ENCODE measurements around the gene REG3A. TPM values are rescaled to one million over a fixed set of nuclear protein-coding genes. Genes with fewer than 3 reads are reported as not detected.

The REG3A gene
- not detected for total RNA-seq

DNA sequence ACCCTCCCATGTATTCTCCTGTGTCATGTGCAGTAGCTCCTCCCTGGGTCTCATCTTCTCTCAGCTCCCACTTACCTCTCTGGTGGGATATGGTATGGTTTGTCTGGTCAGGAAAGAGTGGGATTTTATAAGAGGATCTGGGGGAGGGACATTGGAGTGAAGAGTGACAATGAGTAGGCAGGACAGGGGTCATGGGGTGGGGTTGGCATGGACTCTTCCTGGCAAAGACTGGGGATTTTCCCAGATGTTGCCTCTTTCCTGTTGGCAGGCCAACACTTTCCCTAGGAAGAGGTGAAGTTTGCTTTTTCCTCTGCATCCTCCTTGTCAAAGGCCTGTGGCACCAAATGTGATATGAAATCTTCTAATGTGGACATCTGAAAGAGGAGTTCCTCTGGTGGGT, at the start of gene REG3A:
Gene REG3A (minus strand): TSS at position 101 of the 400 bp plus-strand sequence. CDS start 348 bp downstream, outside the sequence.

DNA sequence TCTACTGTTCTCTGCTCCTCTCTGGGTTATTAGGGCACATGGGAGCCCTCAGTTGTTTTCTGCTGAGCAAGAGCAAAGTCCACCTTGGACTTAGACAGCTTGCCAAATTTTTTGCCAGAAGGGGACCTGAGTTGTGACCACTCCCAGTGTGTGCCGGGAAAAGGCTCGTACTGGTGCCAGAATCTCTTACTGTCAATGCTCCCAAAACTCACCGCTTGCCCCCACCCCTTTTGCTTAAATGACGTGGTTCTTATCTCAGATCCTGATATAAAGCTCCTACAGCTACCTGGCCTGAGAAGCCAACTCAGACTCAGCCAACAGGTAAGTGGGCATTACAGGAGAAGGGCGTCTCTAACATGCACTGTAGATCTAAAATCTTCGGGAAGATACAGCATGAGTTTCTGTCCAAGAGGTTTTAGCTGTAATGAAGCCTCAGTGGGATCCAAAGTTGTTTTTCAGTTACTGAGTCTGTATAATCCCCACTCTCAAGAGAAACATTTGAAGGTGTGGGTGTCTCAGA, 39.3 kb downstream of the REG3A start, which contains the start of gene REG1A:
Gene REG1A (plus strand): TSS at position 295 of the 520 bp plus-strand sequence. CDS start 374 bp downstream, outside the sequence.

Other genes starting within 250 kb of the REG3A start
- not detected for gene REG3G, start 134.1 kb downstream of the REG3A start, total RNA-seq
- gene REG1B, start 71.8 kb downstream of the REG3A start, total RNA-seq: not detected
- not detected for gene REG1A, start 39.3 kb downstream of the REG3A start, total RNA-seq

Data from melanocyte of skin (primary cell).